SK-N-SH treated with all-trans-retinoic acid at 6 μM for 48 hours (cell line): ENCODE results near the gene PCDHB13.
"Not testable (repeated sequence)": the region's sequence is repeated elsewhere in the genome, so short reads cannot be mapped to it uniquely, and the experiment has no call there.

ENCODE experiments used
- ATAC-seq: fragments of 200-7000 bp; cut with Tn5 transposase; 3 replicates; pipeline ENCODE4 v1.9.1; 2020; ENCODE audit warnings: mild to moderate bottlenecking, moderate library complexity
- BACH2 ChIP-seq: fragments of 250-450 bp; sonication (Bioruptor Pico); IDR thresholded peaks from 2 replicates; pipeline ENCODE4 v1.9.0; 2021; ENCODE audit warnings: mild to moderate bottlenecking, borderline replicate concordance
- CSDC2 ChIP-seq: fragments of 250-450 bp; sonication (Bioruptor Pico); IDR thresholded peaks from 2 replicates; pipeline ENCODE4 v1.5.0; 2020; ENCODE audit warnings: mild to moderate bottlenecking, moderate library complexity
- ESRRG ChIP-seq: fragments of 250-450 bp; sonication (Bioruptor Pico); IDR thresholded peaks from 2 replicates; pipeline ENCODE4 v1.6.1; 2021; ENCODE audit warnings: mild to moderate bottlenecking
- GLIS3 ChIP-seq: fragments of 250-450 bp; sonication (Bioruptor Pico); IDR thresholded peaks from 2 replicates; pipeline ENCODE4 v1.5.0; 2020; ENCODE audit warnings: mild to moderate bottlenecking, moderate library complexity
- ISL1 ChIP-seq: fragments of 250-450 bp; sonication (Bioruptor Pico); IDR thresholded peaks from 2 replicates; pipeline ENCODE4 v2.1.2; 2022; ENCODE audit warnings: mild to moderate bottlenecking, moderate library complexity
- OSR1 ChIP-seq: fragments of 250-450 bp; sonication (Bioruptor Pico); IDR thresholded peaks from 2 replicates; pipeline ENCODE4 v1.8.0; 2022; ENCODE audit warnings: moderate library complexity, mild to moderate bottlenecking, inconsistent platforms
- PATZ1 ChIP-seq: fragments of 250-450 bp; sonication (Bioruptor Pico); IDR thresholded peaks from 2 replicates; pipeline ENCODE4 v1.8.0; 2020; ENCODE audit warnings: mild to moderate bottlenecking, moderate library complexity, borderline replicate concordance
- POU6F1 ChIP-seq: fragments of 250-450 bp; sonication (Bioruptor Pico); IDR thresholded peaks from 2 replicates; pipeline ENCODE4 v1.8.0; 2021; ENCODE audit warnings: low read depth, mild to moderate bottlenecking, moderate library complexity, borderline replicate concordance
- PPARA ChIP-seq: fragments of 250-450 bp; sonication (Bioruptor Pico); IDR thresholded peaks from 2 replicates; pipeline ENCODE4 v1.5.0; 2020; ENCODE audit warnings: mild to moderate bottlenecking, borderline replicate concordance
- RARB ChIP-seq: fragments of 250-450 bp; sonication (Bioruptor Pico); IDR thresholded peaks from 2 replicates; pipeline ENCODE4 v1.8.0; 2021; ENCODE audit warnings: mild to moderate bottlenecking, moderate library complexity
- SNAI2 ChIP-seq: fragments of 250-450 bp; sonication (Bioruptor Pico); IDR thresholded peaks from 2 replicates; pipeline ENCODE4 v1.5.0; 2020; ENCODE audit warnings: mild to moderate bottlenecking, moderate library complexity
- TSHZ2 ChIP-seq: fragments of 250-450 bp; sonication (Bioruptor Pico); IDR thresholded peaks from 2 replicates; pipeline ENCODE4 v1.5.0; 2020; ENCODE audit warnings: mild to moderate bottlenecking, moderate library complexity
- ZC3H10 ChIP-seq: fragments of 250-450 bp; sonication (Bioruptor Pico); IDR thresholded peaks from 2 replicates; pipeline ENCODE4 v1.5.1; 2021; ENCODE audit warnings: mild to moderate bottlenecking, moderate library complexity
- ZFP30 ChIP-seq: fragments of 450-650 bp; formaldehyde crosslinking; IDR thresholded peaks from 2 replicates; pipeline ENCODE4 v1.5.0; 2022; ENCODE audit warnings: mild to moderate bottlenecking, moderate library complexity

Gene PCDHB13

GRCh38 chr5:141208478-141208877 lies 5.2 kb upstream of the PCDHB13 start, which contains the start of gene PCDHB12:
Gene PCDHB12 (plus strand): TSS chr5:141208719. CDS start chr5:141208908, 189 bp downstream.
- peak; percentile 68 for ATAC-seq
- TF ChIP-seq POU6F1 (CRISPR knock-in tag) = no peak
- no peak for TF ChIP-seq PATZ1 (CRISPR knock-in tag)
- TF ChIP-seq PPARA (CRISPR knock-in tag) = no peak

- ATAC-seq = not testable (repeated sequence)
Observed at GRCh38 chr5:141210281-141210680, 3.4 kb upstream of the PCDHB13 start.

GRCh38 chr5:141210849-141211248 lies 2.9 kb upstream of the PCDHB13 start:
- not testable (repeated sequence) for ATAC-seq

- ATAC-seq = not testable (repeated sequence)
Observed at GRCh38 chr5:141214583-141214982, 864 bp downstream of the PCDHB13 start.

- ATAC-seq = not testable (repeated sequence)
Observed at GRCh38 chr5:141215504-141215903, 1.8 kb downstream of the PCDHB13 start.

- not testable (repeated sequence) for ATAC-seq
Observed at GRCh38 chr5:141216035-141216434, 2.3 kb downstream of the PCDHB13 start.

GRCh38 chr5:141223112-141223783 lies 9.5 kb downstream of the PCDHB13 start, which contains the start of gene PCDHB14:
Gene PCDHB14 (plus strand): TSS chr5:141223343. CDS start chr5:141223506, 163 bp downstream.
- no peak for TF ChIP-seq GLIS3 (CRISPR knock-in tag)
- no peak for TF ChIP-seq ESRRG
- TF ChIP-seq OSR1 = no peak
- TF ChIP-seq ZC3H10 = no peak
- TF ChIP-seq ISL1 = no peak
- TF ChIP-seq BACH2 = no peak
- no peak for TF ChIP-seq CSDC2
- TF ChIP-seq SNAI2 (CRISPR knock-in tag) = no peak
- no peak for TF ChIP-seq RARB (CRISPR knock-in tag)
- TF ChIP-seq POU6F1 (CRISPR knock-in tag) = no peak
- TF ChIP-seq TSHZ2 = no peak
- TF ChIP-seq ZFP30 (CRISPR knock-in tag) = no peak
- ATAC-seq = peak; percentile 100

GRCh38 chr5:141224844-141225243 lies 11.1 kb downstream of the PCDHB13 start:
- ATAC-seq = not testable (repeated sequence)

- not testable (repeated sequence) for ATAC-seq
Observed at GRCh38 chr5:141225421-141225820, 11.7 kb downstream of the PCDHB13 start.
